Ovary (tissue), 3 donors: ENCODE data around the gene DNAJA3.

Experiments used
- CTCF ChIP-seq, 3 donors: fragments of 450-650 bp in 2 of 3; fragments of 200-600 bp in 1 of 3; IDR thresholded peaks; one replicate each; pipeline versions ENCODE4 v1.5.1 to v1.8.0; 2016 to 2022; ENCODE audit warnings: antibody characterized with exemption in 3 of 3, mild to moderate bottlenecking in 1 of 3
- EP300 ChIP-seq: sonication (generic); formaldehyde crosslinking; IDR thresholded peaks from one replicate; pipeline ENCODE4 v1.6.1; 2017; ENCODE audit warnings: antibody characterized with exemption
- POLR2A ChIP-seq: fragments of 450-650 bp; IDR thresholded peaks from one replicate; pipeline ENCODE4 v1.6.1; 2017; ENCODE audit warnings: antibody characterized with exemption, mild to moderate bottlenecking, moderate library complexity
- donor health status: DM: no; HTN: no; CAD: no.

- no peak for TF ChIP-seq CTCF (IDR thresholded peaks at IDR 0.05)
- no peak for TF ChIP-seq POLR2A
- no peak for TF ChIP-seq EP300
These were observed 42.8 kb upstream of the DNAJA3 start for GRCh38 chr16:4382795-4383357.
